Duodenal mucosa (tissue), 2 donors: Measurements from ENCODE around the gene SFT2D3.

ENCODE experiments used
- H3K27ac ChIP-seq: one replicate; pipeline ENCODE4 v1.7.0; 2013; ENCODE audit warnings: low read depth, low read length
- H3K27me3 ChIP-seq, 2 donors: one replicate each; pipeline ENCODE4 v1.7.0; 2013; ENCODE audit warnings: low read length in 2 of 2, control low read depth in 1 of 2; ENCODE audit not compliant: insufficient read depth in 2 of 2, control insufficient read depth in 1 of 2
- H3K36me3 ChIP-seq, 2 donors: one replicate each; pipeline ENCODE4 v1.7.0; 2013; ENCODE audit warnings: low read length in 2 of 2, control low read depth in 1 of 2; ENCODE audit not compliant: insufficient read depth in 2 of 2, control insufficient read depth in 1 of 2
- H3K4me1 ChIP-seq, 2 donors: one replicate each; pipeline ENCODE4 v1.7.0; 2013; ENCODE audit warnings: low read length in 2 of 2, control low read depth in 1 of 2; ENCODE audit not compliant: insufficient read depth in 2 of 2, control insufficient read depth in 1 of 2
- H3K4me3 ChIP-seq, 2 donors: one replicate each; pipeline ENCODE4 v1.7.0; 2013; ENCODE audit warnings: low read length in 2 of 2, low read depth in 1 of 2
- H3K9ac ChIP-seq, 2 donors: one replicate each; pipeline ENCODE4 v1.7.0; 2013; ENCODE audit warnings: low read length in 2 of 2, low read depth in 1 of 2
- H3K9me3 ChIP-seq, 2 donors: one replicate each; pipeline ENCODE4 v1.7.0; 2013; ENCODE audit warnings: low read length in 2 of 2, control low read depth in 1 of 2; ENCODE audit not compliant: control insufficient read depth in 1 of 2

Gene SFT2D3

GRCh38 chr2:127674241-127675209, 26.8 kb upstream of the SFT2D3 start:
- Histone ChIP-seq H3K36me3 (no peaks in the 10 kb centered on the region), H3K9ac (peak overlapping the region; percentile 15 to 25), H3K4me1 (peaks cover 0 to 6% of the 10 kb centered on the region in 2 donors), H3K9me3 (no peaks in the 10 kb centered on the region), H3K27me3 (peaks cover 45 to 64% of the 10 kb centered on the region in 2 donors), H3K27ac (peak overlapping the region; percentile 10), H3K4me3 (peak overlapping the region; percentile 52 to 55)

GRCh38 chr2:127675331-127676261, 25.7 kb upstream of the SFT2D3 start, which contains the start of gene LIMS2:
Gene LIMS2 (minus strand): TSS chr2:127675530. CDS start chr2:127675024, 506 bp downstream.
- H3K27ac ChIP-seq, result peak within 1 kb of the TSS; percentile 10
- peak within 1 kb of the TSS; percentile 15 to 25 for H3K9ac ChIP-seq
- H3K27me3 ChIP-seq, result peaks cover 45 to 63% of the 10 kb centered on the region in 2 donors
- no peaks in the 10 kb centered on the region for H3K36me3 ChIP-seq
- H3K9me3 ChIP-seq, result no peaks in the 10 kb centered on the region
- peaks cover 0 to 6% of the 10 kb centered on the region in 2 donors for H3K4me1 ChIP-seq
- H3K4me3 ChIP-seq, result peak within 1 kb of the TSS; percentile 52 to 55

GRCh38 chr2:127676906-127677305, 24.4 kb upstream of the SFT2D3 start:
- Histone ChIP-seq H3K9ac (no peak overlapping the region), H3K9me3 (no peaks in the 10 kb centered on the region), H3K4me3 (no peak overlapping the region), H3K4me1 (peaks cover 0 to 9% of the 10 kb centered on the region in 2 donors), H3K27me3 (peaks cover 41 to 59% of the 10 kb centered on the region in 2 donors), H3K27ac (no peak overlapping the region), H3K36me3 (no peaks in the 10 kb centered on the region)

GRCh38 chr2:127678531-127678930, 22.8 kb upstream of the SFT2D3 start:
- Histone ChIP-seq H3K27ac (no peak overlapping the region), H3K9me3 (no peaks in the 10 kb centered on the region), H3K27me3 (peaks cover 35 to 47% of the 10 kb centered on the region in 2 donors), H3K4me1 (peaks cover 0 to 9% of the 10 kb centered on the region in 2 donors), H3K9ac (no peak overlapping the region), H3K4me3 (no peak overlapping the region), H3K36me3 (no peaks in the 10 kb centered on the region)

- no peaks in the 10 kb centered on the region for H3K36me3 ChIP-seq
- peaks cover 30 to 42% of the 10 kb centered on the region in 2 donors for H3K27me3 ChIP-seq
- H3K4me3 ChIP-seq, result no peak overlapping the region
- H3K9me3 ChIP-seq, result no peaks in the 10 kb centered on the region
- H3K27ac ChIP-seq, result no peak overlapping the region
- H3K9ac ChIP-seq, result no peak overlapping the region
- peaks cover 0 to 9% of the 10 kb centered on the region in 2 donors for H3K4me1 ChIP-seq
Measured at GRCh38 chr2:127678991-127679390, 22.3 kb upstream of the SFT2D3 start.

- H3K36me3 ChIP-seq, result no peaks in the 10 kb centered on the region
- no peak overlapping the region for H3K27ac ChIP-seq
- H3K27me3 ChIP-seq, result peaks cover 23 to 35% of the 10 kb centered on the region in 2 donors
- no peaks in the 10 kb centered on the region for H3K9me3 ChIP-seq
- H3K4me1 ChIP-seq, result peaks cover 0 to 9% of the 10 kb centered on the region in 2 donors
- H3K4me3 ChIP-seq, result no peak overlapping the region
- H3K9ac ChIP-seq, result no peak overlapping the region
Measured at GRCh38 chr2:127679680-127680361, 21.5 kb upstream of the SFT2D3 start.

- Histone ChIP-seq H3K27me3 (peaks cover 19 to 31% of the 10 kb centered on the region in 2 donors), H3K4me1 (peaks cover 0 to 7% of the 10 kb centered on the region in 2 donors), H3K36me3 (no peaks in the 10 kb centered on the region), H3K9me3 (no peaks in the 10 kb centered on the region), H3K27ac (no peak overlapping the region), H3K4me3 (no peak overlapping the region), H3K9ac (no peak overlapping the region)
Measured at GRCh38 chr2:127680706-127681287, 20.5 kb upstream of the SFT2D3 start.

GRCh38 chr2:127681288-127681804, 20.0 kb upstream of the SFT2D3 start:
- no peak overlapping the region for H3K27ac ChIP-seq
- peak overlapping the region in 1 of 2 donors; percentile 36 for H3K4me3 ChIP-seq
- H3K27me3 ChIP-seq, result peaks cover 14 to 25% of the 10 kb centered on the region in 2 donors
- H3K9me3 ChIP-seq, result no peaks in the 10 kb centered on the region
- H3K36me3 ChIP-seq, result no peaks in the 10 kb centered on the region
- H3K4me1 ChIP-seq, result peaks cover 0 to 3% of the 10 kb centered on the region in 2 donors
- no peak overlapping the region for H3K9ac ChIP-seq
